NCI-H2196 (cell line): Measurements from ENCODE around the gene SECTM1.

Experiments
- DNase-seq: peaks from one replicate; lab custom pipeline; 2025; ENCODE audit not compliant: unreplicated experiment; lab: John Stamatoyannopoulos, UW

The SECTM1 gene

DNA sequence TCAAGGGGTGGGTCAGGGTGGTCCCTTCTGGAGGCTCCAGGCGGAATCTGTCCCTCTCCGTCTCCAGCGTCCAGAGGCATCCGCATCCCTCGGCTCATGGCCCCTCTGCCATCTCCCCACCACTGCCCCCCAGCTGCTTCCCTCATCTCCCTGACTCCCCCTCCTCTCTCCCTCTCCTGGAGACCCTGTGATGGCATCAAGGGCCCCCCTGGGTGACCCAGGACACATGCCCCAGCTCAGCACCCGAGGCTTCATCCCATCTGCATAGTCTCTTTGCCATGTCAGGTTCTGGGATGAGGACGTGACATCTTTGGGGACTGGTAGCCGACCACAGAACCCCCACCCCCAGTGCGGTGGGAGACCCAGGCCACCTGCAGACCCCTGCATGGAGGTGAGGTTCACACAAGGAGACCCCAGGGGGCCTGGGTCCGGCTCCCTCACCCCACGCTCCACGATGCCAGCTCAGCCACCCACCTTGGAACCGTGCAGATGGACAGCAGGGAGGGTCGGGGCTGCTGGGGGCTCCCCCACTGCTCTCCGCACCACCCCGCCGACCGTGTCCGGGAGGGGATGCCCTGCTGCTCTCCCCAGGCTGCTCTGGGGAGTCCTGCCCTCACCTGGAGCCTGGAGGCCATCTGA, 3.8 kb downstream of the SECTM1 start:
- no peak for DNase-seq

DNA sequence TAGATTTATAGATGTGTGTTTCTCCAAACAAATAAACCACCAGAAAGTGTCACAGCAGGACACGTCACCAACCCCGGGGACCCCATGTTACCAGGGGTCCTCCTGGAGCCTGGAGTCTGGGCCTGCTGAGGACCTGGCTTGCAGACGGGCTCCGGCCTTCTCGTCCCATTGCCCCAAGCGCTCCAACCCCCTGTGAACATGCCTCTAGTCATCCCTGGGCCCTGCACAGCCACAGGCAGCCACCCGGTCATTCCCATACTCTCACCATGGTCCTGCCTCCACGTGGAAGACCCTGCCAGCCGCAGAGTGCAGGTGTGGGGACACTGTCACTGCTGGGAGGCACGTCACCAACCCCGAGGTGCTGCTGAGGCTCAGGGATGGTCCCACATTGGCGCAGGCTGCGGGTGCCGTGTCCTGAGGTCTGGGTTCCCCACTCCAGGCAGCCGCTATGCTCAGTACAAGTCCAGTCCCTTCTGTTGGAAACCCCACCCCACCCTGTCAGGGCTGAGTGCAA, 4.5 kb downstream of the SECTM1 start:
- DNase-seq = no peak

DNA sequence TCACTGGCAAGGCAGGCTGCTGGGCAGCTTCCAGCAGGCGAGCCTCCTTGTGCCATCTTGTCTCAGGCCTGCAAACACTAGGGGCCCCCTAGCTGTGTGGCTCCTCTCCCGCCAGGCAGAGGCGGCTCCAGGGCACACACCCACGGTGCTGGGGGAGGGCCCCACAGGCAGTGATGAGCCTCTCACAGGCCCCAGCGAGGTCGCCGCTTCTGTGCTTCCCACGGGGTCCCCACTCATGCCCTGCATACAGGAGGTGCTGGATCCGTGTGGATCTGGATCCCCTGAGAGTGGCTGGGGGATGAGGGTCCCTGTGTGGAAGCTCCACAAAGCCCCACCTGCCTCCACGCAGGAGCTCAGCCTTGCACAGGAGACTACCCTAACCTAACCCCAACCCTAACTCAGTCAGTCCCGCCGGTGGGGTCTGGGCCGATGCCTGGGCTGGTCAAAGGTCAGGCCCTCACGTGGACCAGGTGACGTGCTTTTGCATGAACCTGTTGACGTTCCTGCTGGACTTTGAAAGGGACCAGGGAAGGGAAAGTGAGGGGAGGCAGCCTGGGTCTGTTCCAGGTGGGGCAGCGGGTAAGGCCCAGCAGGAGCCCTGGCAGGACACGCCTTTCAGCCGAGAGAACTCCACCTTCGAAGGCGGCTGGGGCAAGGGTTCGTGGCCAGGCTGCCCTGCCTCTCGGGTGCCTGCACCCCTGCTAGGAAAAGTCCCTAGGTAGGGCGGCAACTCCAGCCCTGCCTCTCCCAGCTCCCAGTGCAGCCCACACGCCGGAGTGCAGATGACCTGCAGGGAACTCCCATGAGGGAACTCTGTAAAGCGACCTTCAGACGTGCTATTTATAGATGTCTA, 5.2 kb downstream of the SECTM1 start:
- DNase-seq = no peak

DNA sequence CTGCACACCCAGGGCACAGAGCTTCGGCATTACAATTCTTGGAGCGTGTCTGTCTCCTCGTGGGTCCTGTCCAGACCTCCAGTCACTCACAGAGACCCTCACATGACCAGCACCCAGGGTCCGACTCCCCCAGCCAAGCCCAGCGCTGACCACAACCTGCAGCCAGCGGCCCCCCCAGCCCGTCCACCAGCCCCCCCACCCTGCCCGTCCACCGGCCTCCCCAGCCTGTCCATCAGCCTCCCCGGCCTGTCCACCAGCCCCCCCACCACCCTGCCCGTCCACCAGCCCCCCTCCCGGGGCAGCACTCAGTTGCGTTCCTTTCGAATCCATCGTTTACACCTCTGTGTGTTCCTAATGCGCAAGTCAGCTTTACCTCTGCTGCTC, 5.8 kb downstream of the SECTM1 start:
- DNase-seq = no peak

DNA sequence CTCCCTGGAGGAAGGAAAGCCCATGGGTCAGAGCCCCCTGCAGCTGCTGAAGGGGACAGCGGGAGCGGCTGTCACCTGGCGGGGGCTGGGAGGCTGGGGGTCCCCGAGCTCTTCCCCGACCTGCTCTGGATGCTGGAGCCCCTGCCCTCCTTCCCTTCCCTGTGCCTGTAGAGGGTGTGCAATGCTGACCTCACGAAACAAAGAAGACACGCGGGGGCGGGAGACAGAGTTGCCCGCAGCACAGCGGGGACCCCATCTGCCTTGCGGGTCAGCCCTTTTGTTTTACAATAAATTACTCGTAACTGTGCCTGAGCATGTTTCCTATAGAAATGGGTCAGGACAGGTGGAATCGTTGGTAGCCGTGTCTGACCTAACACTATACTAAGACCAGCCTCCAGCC, 6.3 kb downstream of the SECTM1 start:
- DNase-seq = no peak

DNA sequence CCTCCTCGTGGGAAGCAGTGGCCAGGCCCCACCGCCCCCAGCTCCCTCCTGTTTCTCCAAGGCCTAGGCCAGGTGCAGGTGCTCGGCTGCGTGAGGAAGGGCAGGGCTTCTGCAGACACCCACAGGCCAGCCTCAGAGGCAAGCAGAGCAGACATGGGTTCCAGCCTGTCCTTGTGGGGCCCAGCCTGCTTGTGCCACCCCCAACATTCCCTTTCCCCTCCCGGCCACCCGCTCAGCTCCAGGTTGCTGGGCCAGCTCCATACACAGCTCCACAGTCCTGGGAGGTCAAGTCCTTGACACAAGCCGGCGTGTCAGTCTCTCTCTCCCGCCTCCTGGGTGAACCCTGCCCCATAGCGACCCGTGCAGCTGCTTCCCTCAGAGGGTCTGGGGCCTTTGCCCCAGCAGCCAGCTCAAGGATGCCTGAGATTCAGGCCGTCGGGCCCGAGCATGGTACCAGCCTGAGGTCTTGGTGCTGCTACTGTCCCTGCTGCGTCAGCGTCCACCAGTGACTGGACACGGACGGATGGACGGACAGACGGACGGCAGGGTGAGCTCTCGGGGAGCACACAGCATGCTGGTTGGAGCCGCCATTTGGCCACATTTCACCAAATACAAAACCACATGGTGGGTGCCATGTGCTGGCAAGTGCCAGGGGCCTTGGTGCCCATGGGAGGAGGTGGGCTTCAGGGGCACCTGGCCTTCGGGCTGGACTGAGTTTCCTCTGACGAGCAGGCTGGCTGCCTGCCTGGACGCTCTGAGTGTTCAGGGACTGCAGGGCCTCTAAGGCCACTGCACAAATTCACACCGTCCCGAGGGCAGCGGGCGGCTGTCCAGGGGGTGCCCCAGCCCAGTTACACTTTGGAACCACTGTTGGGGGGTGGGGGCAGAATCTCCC, 8.0 kb downstream of the SECTM1 start:
- no peak for DNase-seq

DNA sequence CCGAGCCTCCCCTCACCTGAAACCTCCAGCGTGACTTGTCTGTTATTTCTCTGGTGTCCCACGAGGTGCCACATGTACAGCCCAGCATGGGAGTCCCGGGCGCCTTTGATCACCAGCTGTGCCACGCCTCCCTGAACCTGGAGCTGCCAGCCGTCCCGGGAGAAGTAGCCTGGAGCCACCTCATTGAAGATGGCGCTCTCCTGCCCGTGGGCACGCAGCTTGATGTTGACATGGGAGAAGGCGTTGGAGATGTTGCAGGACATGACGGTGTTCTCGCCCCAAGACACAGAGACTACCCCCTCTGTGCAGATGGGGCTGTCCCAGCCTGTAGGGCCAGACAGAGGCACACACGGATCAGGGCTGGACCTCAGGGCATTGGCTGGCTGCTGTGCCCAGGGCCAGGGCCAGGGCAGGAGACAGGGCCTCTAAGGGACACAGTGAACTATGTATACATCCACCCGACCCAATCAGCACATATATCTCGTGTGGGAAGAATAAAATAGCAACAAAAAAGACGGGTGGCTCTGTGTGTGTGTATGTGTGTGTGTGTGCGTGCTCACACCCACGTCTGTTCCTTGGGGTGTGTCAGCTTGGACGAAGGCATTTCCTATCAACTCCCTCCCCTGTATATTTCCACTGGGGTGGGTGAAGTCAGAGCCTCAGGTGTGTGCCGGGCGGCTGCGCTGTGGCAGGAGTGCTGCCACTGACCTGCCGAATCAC, 8.8 kb downstream of the SECTM1 start:
- no peak for DNase-seq

DNA sequence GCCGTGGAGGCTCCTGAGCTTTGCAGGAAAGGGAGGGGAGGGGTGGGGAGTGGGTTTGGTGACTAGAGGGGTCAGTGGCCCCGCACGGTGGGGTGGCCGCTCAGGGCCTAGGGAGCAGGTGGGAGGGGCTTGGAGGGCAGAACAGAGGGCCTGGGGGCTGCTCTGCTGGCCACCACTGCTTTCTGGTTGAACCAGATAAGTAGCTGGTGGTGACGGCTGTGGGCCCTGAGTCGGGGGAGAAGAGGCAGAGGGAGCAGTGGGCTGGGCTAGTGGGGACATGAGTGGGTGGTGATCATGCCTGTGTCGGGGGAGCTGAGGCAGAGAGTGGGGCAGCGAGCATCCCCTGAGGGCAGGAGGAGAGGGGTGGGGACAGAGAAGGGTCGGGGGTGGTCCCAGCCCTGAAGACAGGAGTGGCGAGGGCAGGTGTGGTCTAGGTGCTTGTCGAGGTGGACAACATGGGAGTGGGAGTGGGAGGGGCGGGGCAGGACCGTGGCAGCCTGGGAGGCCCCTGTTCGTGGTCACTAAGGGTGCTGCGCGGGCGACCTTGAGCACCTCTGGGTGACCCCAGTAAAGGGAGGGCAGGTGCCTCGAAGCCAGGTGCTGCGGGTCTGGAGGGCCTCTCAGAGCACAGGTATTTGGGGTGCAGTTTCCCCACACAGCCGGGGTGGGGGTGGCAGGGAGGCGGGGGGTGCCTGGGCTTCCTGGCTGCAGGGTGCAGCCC, 9.9 kb downstream of the SECTM1 start:
- DNase-seq = no peak

DNA sequence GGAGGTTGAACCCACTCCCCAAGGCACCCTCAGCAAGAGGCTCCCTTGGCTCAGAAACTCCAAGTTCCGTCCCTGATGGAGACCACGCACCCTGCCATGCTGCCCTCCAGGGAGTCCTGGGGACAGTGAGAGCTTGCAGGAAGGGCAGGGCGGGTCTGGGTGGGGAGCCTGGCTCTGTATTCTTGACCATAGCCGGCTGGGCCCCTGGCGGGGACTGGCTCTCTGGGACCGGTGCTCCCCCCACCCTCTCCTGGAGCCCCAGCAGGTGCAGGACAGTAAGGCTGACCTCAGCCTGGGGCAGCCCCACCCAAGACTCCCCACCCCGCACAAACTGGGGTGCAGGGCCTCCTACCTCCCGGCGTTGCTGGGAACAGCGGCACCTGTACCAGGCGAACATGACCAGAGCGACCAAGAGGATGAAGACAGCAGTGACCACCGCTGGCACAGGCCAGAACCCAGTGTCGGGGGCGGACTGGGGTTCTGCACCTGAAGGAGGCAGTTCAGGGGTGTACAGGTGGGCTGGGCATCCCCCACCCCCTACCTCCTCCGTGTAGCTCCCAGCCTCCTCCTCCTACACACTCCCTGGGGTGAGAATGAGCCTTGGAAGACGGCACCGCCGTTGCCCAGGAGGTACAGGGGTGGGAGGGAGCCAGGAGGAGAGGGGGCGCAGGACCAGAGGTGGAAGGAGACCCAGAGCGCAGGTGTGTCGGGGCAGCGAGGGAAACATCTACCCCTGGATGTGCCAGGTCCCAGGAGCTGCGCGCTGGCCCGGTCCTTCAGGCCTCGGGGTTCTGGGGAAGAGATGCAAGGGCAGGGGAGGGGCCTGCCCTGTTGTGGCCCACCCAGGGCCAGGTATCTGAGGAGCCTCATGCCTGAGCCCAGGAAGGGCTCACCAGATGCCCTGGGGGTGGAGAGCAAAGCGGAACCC, 10.8 kb downstream of the SECTM1 start:
- DNase-seq = no peak

DNA sequence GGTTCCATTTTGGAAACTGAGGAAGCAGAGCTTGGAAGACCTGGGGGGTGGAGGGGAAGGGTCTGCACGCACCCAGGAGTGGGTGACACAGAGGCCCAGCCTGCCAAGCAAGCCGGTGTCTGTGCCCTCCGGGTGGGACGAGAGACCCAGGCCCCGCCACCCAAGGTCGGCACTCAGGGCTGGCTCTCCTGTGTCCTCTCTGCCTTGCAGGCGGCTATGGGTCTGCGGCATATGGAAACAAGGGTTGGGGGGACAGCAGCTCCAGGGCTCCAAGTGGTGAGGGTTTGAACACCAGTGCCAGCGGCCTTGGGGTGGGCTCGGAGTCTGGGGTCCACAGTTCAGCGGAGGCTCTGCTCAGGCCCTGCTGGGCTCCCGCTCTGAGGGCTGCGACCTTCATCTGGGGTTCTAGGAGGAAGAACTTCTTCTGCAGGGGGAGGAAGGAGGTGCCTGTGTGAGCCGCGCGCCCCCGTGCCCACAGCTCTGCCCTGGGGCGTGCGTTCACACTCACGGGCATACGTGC, 11.6 kb downstream of the SECTM1 start:
- DNase-seq = no peak

DNA sequence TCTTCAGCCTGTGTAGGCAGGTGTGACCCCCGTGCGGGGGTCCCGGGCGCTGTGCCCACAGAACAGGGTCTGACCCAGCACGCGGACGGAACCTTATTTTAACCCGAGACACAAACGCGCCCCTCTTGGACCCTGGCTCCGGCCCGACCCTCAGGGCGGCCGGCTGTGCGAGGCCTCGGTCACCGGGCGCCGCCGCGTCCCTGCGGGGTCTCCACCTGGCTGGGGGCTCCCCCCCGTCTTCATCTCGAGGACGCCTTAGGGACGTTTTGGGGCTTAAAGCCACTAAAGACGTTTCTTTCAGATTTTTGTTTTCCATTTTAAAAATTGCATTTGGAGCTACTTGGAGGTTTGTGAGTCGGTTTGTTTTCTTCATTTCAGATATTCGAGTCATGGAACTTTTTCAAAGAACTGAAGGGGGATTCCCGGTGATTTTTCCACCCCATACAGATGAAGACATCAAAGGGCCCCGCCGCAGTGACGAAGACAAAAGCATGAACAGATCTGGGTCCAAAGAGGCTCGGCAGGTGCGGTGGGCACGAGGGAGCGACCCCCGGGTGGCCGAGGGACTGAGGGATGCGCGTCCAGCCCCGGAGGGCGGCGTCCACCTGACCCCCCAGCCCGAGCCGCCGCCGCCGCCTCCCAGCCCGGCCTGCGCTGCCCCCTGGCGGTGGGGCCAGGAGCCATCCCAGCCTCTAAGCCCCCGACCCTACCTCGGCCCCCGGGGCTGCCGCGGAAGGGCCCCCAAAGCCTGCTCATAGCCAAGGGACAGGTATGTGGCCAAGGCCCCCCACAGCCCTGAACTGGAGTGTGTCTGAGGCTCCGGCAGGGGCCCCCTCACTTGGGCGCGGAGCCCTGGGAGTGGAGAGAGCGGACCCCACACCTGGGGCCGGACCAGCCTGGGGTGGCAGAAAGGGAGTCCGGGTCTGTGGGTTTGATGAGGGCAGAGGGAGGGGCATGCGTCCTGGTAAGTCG, 12.3 kb downstream of the SECTM1 start:
- DNase-seq = peak; percentile 68

DNA sequence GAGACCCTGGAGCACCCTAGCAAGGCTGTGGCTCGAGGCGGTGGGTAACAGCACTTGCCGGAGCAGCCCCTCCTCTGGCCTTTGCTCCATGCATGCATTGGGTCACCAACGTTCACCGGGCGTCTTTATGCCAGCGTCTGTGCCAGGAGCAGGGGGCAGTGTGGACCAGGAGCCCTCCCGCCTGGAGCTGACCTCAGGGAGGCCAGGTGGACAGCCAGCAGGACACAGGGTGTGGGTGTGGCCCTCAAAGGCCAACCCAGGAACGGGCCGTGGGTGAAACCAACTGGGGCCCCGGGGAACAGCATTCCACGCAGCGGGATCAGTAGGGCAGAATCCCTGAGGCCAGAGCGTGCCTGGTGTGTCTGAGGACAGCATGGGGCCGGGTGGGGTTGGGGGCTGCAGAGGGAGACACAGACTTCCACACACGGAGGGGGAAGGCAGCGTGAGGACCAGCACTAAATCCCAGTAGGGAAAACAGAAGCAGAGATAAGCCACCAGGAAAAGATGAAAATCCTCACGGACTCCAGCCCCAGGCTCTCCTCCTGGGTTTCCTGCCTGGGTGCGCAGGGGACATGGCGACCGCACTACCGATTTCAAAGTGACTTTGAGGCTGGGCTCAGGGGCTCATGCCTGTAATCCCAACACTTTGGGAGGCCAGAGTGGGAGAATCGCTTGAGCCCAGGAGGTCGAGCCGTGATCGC, 13.3 kb downstream of the SECTM1 start:
- DNase-seq = no peak

DNA sequence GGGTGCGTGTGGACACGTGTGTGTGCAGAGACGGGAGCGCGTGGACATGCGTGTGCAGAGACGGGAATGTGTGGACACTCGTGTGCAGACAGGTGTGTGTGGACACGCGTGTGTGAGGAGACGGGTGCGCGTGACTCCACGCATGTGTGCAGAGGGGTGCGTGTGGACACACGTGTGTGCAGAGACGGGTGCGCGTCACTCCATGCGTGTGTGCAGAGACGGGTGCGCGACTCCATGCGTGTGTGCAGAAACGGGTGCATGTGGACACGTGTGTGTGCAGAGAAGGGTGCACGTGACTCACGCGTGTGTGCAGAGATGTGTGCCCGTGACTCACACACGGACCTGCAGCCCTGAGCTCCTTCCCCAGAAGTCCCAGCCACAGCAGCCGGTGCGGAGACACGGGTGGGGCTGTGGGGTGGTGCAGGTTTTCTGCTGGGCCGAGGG, 13.9 kb downstream of the SECTM1 start:
- no peak for DNase-seq

DNA sequence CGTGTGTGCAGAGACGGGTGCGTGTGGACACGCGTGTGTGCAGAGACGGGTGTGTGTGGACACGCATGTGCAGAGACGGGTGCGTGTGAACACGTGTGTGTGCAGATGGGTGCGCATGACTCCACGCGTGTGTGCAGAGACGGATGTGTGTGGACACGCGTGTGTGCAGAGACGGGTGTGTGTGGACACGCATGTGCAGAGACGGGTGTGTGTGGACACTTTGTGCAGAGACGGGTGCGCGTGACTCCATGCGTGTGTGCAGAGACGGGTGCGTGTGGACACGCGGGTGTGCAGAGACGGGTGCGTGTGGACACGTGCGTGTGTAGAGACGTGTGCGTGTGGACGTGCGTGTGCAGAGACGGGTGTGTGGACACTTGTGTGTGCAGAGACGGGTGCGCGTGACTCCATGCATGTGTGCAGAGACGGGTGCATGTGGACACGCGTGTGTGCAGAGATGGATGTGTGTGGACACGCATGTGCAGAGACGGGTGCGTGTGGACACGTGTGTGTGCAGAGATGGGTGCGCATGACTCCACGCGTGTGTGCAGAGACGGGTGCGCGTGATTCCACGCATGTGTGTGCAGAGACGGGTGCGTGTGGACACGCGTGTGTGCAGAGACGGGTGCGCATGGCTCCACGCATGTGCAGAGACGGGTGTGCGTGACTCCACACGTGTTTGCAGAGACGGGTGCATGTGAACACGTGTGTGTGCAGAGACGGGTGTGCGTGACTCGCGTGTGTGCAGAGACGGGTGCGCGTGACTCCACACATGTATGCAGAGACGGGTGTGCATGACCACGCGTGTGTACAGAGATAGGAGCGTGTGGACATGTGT, 14.6 kb downstream of the SECTM1 start:
- DNase-seq = no peak

DNA sequence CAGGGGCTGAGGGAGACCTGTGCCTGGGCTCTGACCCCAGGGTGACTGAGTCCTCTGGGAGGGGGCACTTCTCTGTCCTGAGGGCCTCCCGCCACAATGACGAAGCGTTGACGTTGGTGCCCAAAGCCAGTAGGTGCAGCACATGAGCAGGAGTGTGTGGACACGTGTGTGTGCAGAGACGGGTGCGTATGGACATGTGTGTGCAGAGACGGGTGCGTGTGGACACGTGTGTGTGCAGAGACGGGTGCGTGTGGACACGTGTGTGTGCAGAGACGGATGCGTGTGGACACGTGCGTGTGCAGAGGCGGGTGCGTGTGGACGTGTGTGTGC, 15.4 kb downstream of the SECTM1 start:
- DNase-seq = no peak
